Suprapubic skin (tissue), 4 donors: ENCODE data around the gene ACYP2.

Source experiments
- EP300 ChIP-seq: sonication (generic); formaldehyde crosslinking; IDR thresholded peaks from one replicate; pipeline ENCODE4 v1.6.1; 2017; ENCODE audit warnings: antibody characterized with exemption
- POLR2AphosphoS5 ChIP-seq, 3 donors: sonication (generic); formaldehyde crosslinking; IDR thresholded peaks; one replicate each; pipeline ENCODE4 v1.6.1; 2017; ENCODE audit warnings: antibody characterized with exemption in 3 of 3
- TF ChIP-seq, protein P1 (sequence below), 2 donors: fragments of 200-600 bp in 1 of 2; fragments of 450-650 bp in 1 of 2; sonication (generic) in 1 of 2; IDR thresholded peaks; one replicate each; pipeline ENCODE4 v1.5.1; 2016 to 2019; ENCODE audit warnings: antibody characterized with exemption in 2 of 2, mild to moderate bottlenecking in 1 of 2, moderate library complexity in 1 of 2

DNA sequence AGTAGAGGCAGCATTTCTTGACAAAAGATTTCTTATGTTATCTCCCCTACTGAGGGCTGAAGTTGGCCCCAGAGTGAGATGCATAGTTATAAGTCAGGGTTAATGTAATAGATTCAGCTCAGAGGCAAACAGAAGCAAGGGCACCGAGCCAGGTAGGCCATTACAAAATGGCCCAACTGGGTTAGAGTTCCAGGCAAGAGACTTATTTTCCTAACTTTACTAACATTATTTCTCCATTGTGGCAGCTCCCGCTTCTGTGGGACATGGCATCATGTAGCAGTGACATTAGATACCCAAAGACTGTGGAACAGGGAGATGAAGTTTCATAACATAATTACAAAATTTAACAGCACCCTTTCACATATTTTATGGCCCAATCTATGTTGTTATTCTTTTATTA, 113.5 kb downstream of the ACYP2 start:
- TF ChIP-seq POLR2AphosphoS5 (IDR thresholded peaks at IDR 0.05) (no peak), EP300 (no peak)
- TF ChIP-seq, protein P1, sequence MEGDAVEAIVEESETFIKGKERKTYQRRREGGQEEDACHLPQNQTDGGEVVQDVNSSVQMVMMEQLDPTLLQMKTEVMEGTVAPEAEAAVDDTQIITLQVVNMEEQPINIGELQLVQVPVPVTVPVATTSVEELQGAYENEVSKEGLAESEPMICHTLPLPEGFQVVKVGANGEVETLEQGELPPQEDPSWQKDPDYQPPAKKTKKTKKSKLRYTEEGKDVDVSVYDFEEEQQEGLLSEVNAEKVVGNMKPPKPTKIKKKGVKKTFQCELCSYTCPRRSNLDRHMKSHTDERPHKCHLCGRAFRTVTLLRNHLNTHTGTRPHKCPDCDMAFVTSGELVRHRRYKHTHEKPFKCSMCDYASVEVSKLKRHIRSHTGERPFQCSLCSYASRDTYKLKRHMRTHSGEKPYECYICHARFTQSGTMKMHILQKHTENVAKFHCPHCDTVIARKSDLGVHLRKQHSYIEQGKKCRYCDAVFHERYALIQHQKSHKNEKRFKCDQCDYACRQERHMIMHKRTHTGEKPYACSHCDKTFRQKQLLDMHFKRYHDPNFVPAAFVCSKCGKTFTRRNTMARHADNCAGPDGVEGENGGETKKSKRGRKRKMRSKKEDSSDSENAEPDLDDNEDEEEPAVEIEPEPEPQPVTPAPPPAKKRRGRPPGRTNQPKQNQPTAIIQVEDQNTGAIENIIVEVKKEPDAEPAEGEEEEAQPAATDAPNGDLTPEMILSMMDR (IDR thresholded peaks at IDR 0.05): no peak
